Neuronal stem cell (in vitro differentiated cells): ENCODE measurements around the gene ATOH7.
A peak's percentile ranks its signal among the peaks of the same experiment; 100 is the strongest.

Experiments used
- DNase-seq: peaks from one replicate; pipeline ENCODE4 v3.0.0-alpha.2; 2013; ENCODE audit warnings: low spot score
- H2AFZ ChIP-seq: one replicate; pipeline ENCODE4 v1.6.1; 2013; ENCODE audit warnings: mild to moderate bottlenecking, low read length, inconsistent platforms
- H2AK5ac ChIP-seq: 2 replicates; pipeline ENCODE4 v1.6.1; 2013; ENCODE audit warnings: low read depth, mild to moderate bottlenecking, inconsistent platforms, low read length, moderate library complexity, mixed read lengths
- H2BK120ac ChIP-seq: 2 replicates; pipeline ENCODE4 v1.6.1; 2013; ENCODE audit warnings: low read depth, mild to moderate bottlenecking, inconsistent platforms, low read length, moderate library complexity, mixed read lengths
- H2BK12ac ChIP-seq: one replicate; pipeline ENCODE4 v1.6.1; 2013; ENCODE audit warnings: low read length, inconsistent platforms
- H2BK15ac ChIP-seq: 2 replicates; pipeline ENCODE4 v1.6.1; 2013; ENCODE audit warnings: mild to moderate bottlenecking, low read length, inconsistent platforms, mixed read lengths
- H2BK5ac ChIP-seq: one replicate; pipeline ENCODE4 v1.6.1; 2013; ENCODE audit warnings: inconsistent platforms, mild to moderate bottlenecking, low read length, moderate library complexity
- H3K14ac ChIP-seq: one replicate; pipeline ENCODE4 v1.6.1; 2013; ENCODE audit warnings: low read length, inconsistent platforms
- H3K18ac ChIP-seq: 2 replicates; pipeline ENCODE4 v1.6.1; 2013; ENCODE audit warnings: low read length, inconsistent platforms
- H3K23ac ChIP-seq: 2 replicates; pipeline ENCODE4 v1.6.1; 2013; ENCODE audit warnings: low read depth, mild to moderate bottlenecking, mixed read lengths, low read length, inconsistent platforms; ENCODE audit not compliant: poor library complexity
- H3K27ac ChIP-seq: replicated peaks from 3 replicates; pipeline ENCODE4 v1.5.1; 2013; ENCODE audit warnings: low read length, inconsistent platforms
- H3K27me3 ChIP-seq, 3 experiments: 2 replicates each; pipeline ENCODE4 v1.6.1; 2013; ENCODE audit warnings: low read length in 3 of 3, mild to moderate bottlenecking in 2 of 3, inconsistent platforms in 1 of 3, low read depth in 1 of 3, mixed read lengths in 1 of 3, moderate library complexity in 1 of 3; ENCODE audit not compliant: control insufficient read depth in 3 of 3, insufficient read depth in 3 of 3
- H3K36me3 ChIP-seq, 2 donors: replicated peaks in 1 of 2; 2 replicates each; pipeline ENCODE4 v1.6.1; 2013; ENCODE audit warnings: low read length in 2 of 2; ENCODE audit not compliant: control insufficient read depth in 2 of 2, insufficient read depth in 2 of 2
- H3K4ac ChIP-seq: 2 replicates; pipeline ENCODE4 v1.6.1; 2013; ENCODE audit warnings: inconsistent platforms, mild to moderate bottlenecking, low read length, moderate library complexity
- H3K4me1 ChIP-seq, 2 donors: 1 replicate in 1 of 2; 2 replicates in 1 of 2; pipeline ENCODE4 v1.6.1; 2013; ENCODE audit warnings: low read length in 2 of 2, low read depth in 1 of 2; ENCODE audit not compliant: control insufficient read depth in 2 of 2, insufficient read depth in 1 of 2
- H3K4me2 ChIP-seq: one replicate; pipeline ENCODE4 v1.6.1; 2013; ENCODE audit warnings: mild to moderate bottlenecking, low read length, inconsistent platforms; ENCODE audit not compliant: insufficient read depth, poor library complexity, severe bottlenecking
- H3K4me3 ChIP-seq, 2 donors: 2 replicates each; pipeline ENCODE4 v1.5.1; 2013; ENCODE audit warnings: low read length in 2 of 2, mild to moderate bottlenecking in 2 of 2, inconsistent platforms in 1 of 2, moderate library complexity in 1 of 2
- H3K79me1 ChIP-seq: one replicate; pipeline ENCODE4 v1.6.1; 2013; ENCODE audit warnings: low read depth, mild to moderate bottlenecking, inconsistent platforms, low read length, moderate library complexity
- H3K9ac ChIP-seq: one replicate; pipeline ENCODE4 v1.6.1; 2013; ENCODE audit warnings: mild to moderate bottlenecking, low read depth, low read length, inconsistent platforms; ENCODE audit not compliant: poor library complexity
- H3K9me3 ChIP-seq, 2 donors: replicated peaks in 1 of 2; 2 replicates each; pipeline versions ENCODE3 to v1.6.1; 2013; ENCODE audit warnings: low read length in 2 of 2, mild to moderate bottlenecking in 2 of 2, inconsistent platforms in 1 of 2, low read depth in 1 of 2, mixed read lengths in 1 of 2, moderate library complexity in 1 of 2; ENCODE audit not compliant: control insufficient read depth in 2 of 2, insufficient read depth in 1 of 2
- H4K8ac ChIP-seq: one replicate; pipeline ENCODE4 v1.6.1; 2013; ENCODE audit warnings: low read depth, mild to moderate bottlenecking, inconsistent platforms, low read length, moderate library complexity
- H4K91ac ChIP-seq: one replicate; pipeline ENCODE4 v1.6.1; 2013; ENCODE audit warnings: low read length, low read depth, mild to moderate bottlenecking, inconsistent platforms; ENCODE audit not compliant: poor library complexity
- WGBS, 2 donors: extraction: QIAGEN DNeasy Blood & Tissue Kit; methylation state at CpG; one replicate each; pipeline ENCODE4 v1.1.7; 2013; ENCODE audit warnings: missing lambda C conversion rate in 2 of 2, mixed read lengths in 1 of 2; ENCODE audit not compliant: insufficient read length in 2 of 2, insufficient replicate concordance in 1 of 2; ENCODE audit errors: extremely low coverage in 2 of 2; 5-methylcytosine and 5-hydroxymethylcytosine counted together

Gene ATOH7

GRCh38 chr10:68276224-68276623 is 44.3 kb upstream of the ATOH7 start:
- no peak overlapping the region for H2BK12ac ChIP-seq
- H3K4me3 ChIP-seq: no peak overlapping the region
- H3K27me3 ChIP-seq: no peaks in the 10 kb centered on the region

GRCh38 chr10:68275600-68276126 is 43.8 kb upstream of the ATOH7 start:
- Histone ChIP-seq H3K9me3 (peaks cover 2 to 7% of the 10 kb centered on the region in 2 donors), H3K18ac (no peak overlapping the region), H2AK5ac (no peak overlapping the region), H4K8ac (no peak overlapping the region), H3K27ac (no peak overlapping the region), H2BK120ac (no peak overlapping the region), H3K4me2 (no peak overlapping the region), H3K4me3 (no peak overlapping the region), H3K9ac (no peak overlapping the region), H3K4me1 (peaks cover 5 to 8% of the 10 kb centered on the region in 2 donors), H2BK12ac (no peak overlapping the region), H3K4ac (no peak overlapping the region), H3K27me3 (no peaks in the 10 kb centered on the region), H3K79me1 (no peaks in the 10 kb centered on the region), H3K36me3 (no peaks in the 10 kb centered on the region), H2BK15ac (no peak overlapping the region), H2AFZ (no peak overlapping the region), H3K14ac (no peak overlapping the region), H4K91ac (no peak overlapping the region), H3K23ac (no peak overlapping the region), H2BK5ac (no peak overlapping the region)
- WGBS, 2 donors: no CpG with 5 or more reads among the region's 2 CpGs
- no peak for DNase-seq

More at GRCh38 chr10:68276224-68276623, 44.3 kb upstream of the ATOH7 start:
- no peak overlapping the region for H3K27ac ChIP-seq
- H2BK120ac ChIP-seq: no peak overlapping the region
- no peak overlapping the region for H3K4me2 ChIP-seq
- no peak overlapping the region for H2BK15ac ChIP-seq
- no peak overlapping the region for H2BK5ac ChIP-seq
- peaks cover 2 to 7% of the 10 kb centered on the region in 2 donors for H3K9me3 ChIP-seq
- H3K79me1 ChIP-seq: no peaks in the 10 kb centered on the region
- no peak overlapping the region for H2AFZ ChIP-seq
- no peak overlapping the region for H4K8ac ChIP-seq
- H3K23ac ChIP-seq: no peak overlapping the region
- no peak overlapping the region for H3K18ac ChIP-seq
- H3K4ac ChIP-seq: no peak overlapping the region
- H2AK5ac ChIP-seq: no peak overlapping the region
- DNase-seq: no peak
- H3K9ac ChIP-seq: no peak overlapping the region
- no peaks in the 10 kb centered on the region for H3K36me3 ChIP-seq
- H3K14ac ChIP-seq: no peak overlapping the region
- peaks cover 3 to 6% of the 10 kb centered on the region in 2 donors for H3K4me1 ChIP-seq
- no peak overlapping the region for H4K91ac ChIP-seq

GRCh38 chr10:68272833-68273232 is 40.9 kb upstream of the ATOH7 start:
- H3K4me2 ChIP-seq: no peak overlapping the region
- H3K23ac ChIP-seq: no peak overlapping the region
- no peak overlapping the region for H2AK5ac ChIP-seq
- H3K14ac ChIP-seq: no peak overlapping the region
- no peak overlapping the region for H4K8ac ChIP-seq
- H2BK15ac ChIP-seq: no peak overlapping the region
- DNase-seq: no peak
- no peaks in the 10 kb centered on the region for H3K36me3 ChIP-seq
- no peaks in the 10 kb centered on the region for H3K27me3 ChIP-seq
- H2BK5ac ChIP-seq: no peak overlapping the region
- H4K91ac ChIP-seq: no peak overlapping the region
- peaks cover 5 to 8% of the 10 kb centered on the region in 2 donors for H3K4me1 ChIP-seq
- H3K4ac ChIP-seq: no peak overlapping the region
- H2AFZ ChIP-seq: no peak overlapping the region
- H3K4me3 ChIP-seq: no peak overlapping the region
- no peak overlapping the region for H3K18ac ChIP-seq
- H2BK12ac ChIP-seq: no peak overlapping the region
- H3K9ac ChIP-seq: no peak overlapping the region
- no peaks in the 10 kb centered on the region for H3K79me1 ChIP-seq
- peaks cover 0 to 2% of the 10 kb centered on the region in 2 donors for H3K9me3 ChIP-seq
- H2BK120ac ChIP-seq: no peak overlapping the region
- no peak overlapping the region for H3K27ac ChIP-seq

GRCh38 chr10:68271196-68271882 is 39.4 kb upstream of the ATOH7 start:
- H3K23ac ChIP-seq: no peak overlapping the region
- H3K18ac ChIP-seq: no peak overlapping the region
- no peaks in the 10 kb centered on the region for H3K36me3 ChIP-seq
- no peak overlapping the region for H2BK15ac ChIP-seq
- no peak overlapping the region for H3K4me2 ChIP-seq
- no peaks in the 10 kb centered on the region for H3K27me3 ChIP-seq
- no peak for DNase-seq
- no CpG with 5 or more reads among the region's 7 CpGs for WGBS, 2 donors
- no peak overlapping the region for H4K8ac ChIP-seq
- peak overlapping the region; percentile 40 for H3K27ac ChIP-seq
- H4K91ac ChIP-seq: no peak overlapping the region
- no peak overlapping the region for H3K4ac ChIP-seq
- no peak overlapping the region for H2AK5ac ChIP-seq
- no peaks in the 10 kb centered on the region for H3K9me3 ChIP-seq
- no peak overlapping the region for H3K14ac ChIP-seq
- H2AFZ ChIP-seq: peak overlapping the region; percentile 74
- H3K9ac ChIP-seq: no peak overlapping the region
- H3K4me1 ChIP-seq: peaks cover 5 to 8% of the 10 kb centered on the region in 2 donors
- no peak overlapping the region for H3K4me3 ChIP-seq
- no peak overlapping the region for H2BK12ac ChIP-seq
- H2BK5ac ChIP-seq: no peak overlapping the region
- no peak overlapping the region for H2BK120ac ChIP-seq
- no peaks in the 10 kb centered on the region for H3K79me1 ChIP-seq
